Fibroblast of skin of abdomen (primary cell): ENCODE results near the gene NUP42.
A peak's percentile ranks its signal among the peaks of the same experiment; 100 is the strongest.
"Not testable (repeated sequence)": the region's sequence is repeated elsewhere in the genome, so short reads cannot be mapped to it uniquely, and the experiment has no call there.

Source experiments
- DNase-seq: peaks from one replicate; pipeline ENCODE4 v3.0.0-alpha.2; 2013

NUP42 gene

DNA sequence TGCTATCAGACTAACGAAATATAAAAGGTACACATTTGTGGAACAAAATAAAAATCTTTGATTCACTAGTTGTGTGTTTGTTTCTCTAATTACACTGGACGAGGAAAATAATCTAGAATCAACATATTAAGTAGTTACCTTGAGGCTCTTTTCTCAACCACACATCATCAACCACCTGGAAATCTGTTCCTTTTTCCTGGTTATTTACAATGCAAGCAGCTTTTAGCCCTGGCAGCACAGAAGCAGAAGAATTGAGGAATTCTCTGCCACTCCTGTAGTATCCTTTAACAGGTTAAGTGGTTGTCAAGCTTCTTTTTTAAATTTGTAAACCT is 23.7 kb downstream of the NUP42 start:
- DNase-seq = no peak

DNA sequence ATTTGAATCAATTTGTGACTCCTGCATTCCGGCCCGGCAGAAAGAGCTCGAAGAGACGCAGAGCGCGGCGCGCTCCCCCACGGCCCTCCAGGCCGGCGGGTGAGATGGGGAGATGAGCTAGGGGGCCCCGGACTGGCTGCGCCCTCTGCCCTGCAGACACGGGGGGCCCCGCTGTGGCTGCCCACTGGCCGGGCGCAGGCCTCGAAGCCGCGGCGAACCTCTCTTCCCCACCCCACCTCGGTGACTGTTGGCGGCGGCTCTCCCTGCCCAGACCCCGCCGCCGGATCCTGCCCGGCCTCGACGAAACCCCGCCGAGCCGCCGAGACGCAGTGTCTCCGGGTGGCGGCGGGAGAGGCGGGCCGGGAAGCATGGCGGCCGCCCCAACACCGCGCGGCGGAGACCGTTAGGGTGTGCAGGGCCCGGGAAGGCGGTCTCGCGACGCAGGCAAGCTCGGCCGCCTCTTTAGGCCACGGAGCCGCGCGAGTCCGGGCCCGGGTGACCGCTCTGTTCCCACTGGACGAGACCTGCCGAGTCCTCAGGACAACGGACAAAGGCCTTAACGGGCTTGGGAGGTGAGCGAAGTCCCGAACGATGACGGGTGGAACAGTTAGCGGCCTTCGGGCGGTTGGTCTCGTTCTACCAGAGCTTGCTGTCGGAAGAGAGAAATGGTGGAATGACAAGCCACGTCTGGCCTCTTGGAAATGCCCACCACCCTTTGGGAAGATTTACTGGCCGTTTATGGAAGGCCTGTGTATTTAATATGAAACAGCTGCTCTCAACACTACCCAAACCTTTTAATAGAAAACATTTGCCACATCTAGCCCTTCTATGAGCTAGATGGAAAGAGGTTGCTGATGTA is 24.3 kb downstream of the NUP42 start:
- DNase-seq = peak; percentile 25

DNA sequence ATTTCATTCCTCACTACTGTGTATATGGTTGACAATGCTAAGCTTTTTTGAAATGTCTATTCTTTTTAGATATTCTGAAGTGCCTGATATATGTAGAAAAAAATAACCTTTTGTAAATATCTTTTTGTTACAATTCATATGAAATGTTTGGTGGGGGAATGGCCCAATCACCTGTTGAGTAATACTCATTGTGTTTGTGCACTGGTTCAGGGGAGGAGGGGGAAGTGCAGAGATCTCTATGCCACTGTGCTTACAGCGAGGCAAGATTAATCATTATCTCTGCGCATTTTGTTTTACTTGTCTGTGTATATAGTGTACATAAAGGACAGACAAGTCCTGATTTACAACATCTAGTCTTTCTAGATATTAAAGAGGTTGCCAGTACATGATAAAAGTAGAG is 25.2 kb downstream of the NUP42 start:
- DNase-seq = no peak

DNA sequence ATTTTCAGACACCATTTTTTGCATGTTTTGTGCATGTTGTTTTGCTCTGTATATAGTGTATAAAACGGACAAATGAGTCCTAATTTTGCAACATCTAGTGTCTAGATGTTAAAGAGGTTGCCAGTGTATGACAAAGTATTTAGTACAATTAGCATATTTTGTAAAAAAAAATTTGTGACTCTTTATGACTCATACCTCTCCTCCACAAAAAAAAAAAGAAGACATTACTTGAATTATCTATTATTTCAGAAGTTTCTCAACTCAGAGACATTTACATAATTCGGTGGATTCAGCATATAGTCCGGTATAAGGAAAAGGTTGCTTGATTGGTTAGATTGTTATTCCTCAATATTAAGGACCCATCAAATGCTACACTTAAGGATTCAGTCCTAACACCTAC is 26.0 kb downstream of the NUP42 start:
- no peak for DNase-seq

DNA sequence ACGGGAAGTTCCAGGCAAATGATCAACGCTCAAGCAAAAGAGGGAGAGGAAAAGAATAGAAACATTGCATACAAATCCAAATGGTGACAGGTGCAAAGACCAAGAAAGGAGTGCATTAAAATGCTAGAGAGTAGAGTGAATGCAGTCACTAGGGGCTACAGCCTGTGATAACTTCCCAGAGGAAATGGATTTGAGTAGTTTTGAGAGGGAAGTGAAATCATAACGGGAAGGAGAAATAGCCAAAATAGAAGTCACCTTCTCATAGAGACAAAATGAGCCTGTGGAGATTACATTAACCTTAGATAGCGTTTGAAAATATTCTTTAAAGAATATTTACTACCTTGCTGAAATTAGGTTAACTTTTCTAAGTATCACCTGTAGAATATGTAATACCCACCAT is 26.5 kb downstream of the NUP42 start:
- DNase-seq = no peak

DNA sequence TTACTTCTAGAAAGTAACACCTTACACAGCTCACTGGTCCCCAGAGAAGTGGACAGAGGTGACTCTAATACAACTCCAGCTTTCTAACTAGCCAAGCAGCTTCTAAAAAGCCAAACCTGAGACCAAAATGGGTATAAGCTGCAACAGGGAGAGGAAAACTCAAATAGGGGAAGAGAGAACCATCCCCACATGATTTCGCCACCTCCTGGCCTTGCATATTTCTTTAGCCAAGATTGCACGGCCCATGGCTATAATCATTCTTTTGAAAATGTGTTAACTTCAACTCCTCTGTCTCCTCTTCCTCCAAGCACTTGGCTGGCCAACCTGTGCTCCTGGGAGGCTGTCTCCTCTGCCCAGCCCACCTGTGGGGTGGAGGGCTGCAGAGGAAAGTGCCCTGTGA is 28.7 kb downstream of the NUP42 start:
- no peak for DNase-seq

DNA sequence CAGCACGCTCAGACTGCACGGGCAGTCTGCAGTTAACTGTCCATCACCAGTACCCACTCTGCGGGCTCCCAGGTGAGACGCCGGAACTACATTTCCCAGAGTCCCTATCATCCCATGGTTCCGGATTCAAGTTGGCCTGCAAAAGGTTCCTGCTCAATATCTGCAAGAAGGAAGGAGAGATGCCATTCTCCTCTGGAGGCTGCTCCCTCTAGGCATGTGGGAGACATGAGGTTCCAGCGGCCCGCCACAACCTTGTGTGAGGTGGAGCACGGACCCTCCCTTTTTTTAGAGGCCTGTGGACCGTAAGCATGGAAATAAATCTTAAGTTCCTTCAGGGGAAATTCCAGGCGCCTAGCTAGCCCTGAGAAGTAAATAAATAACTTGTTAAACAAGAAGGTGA is 29.7 kb downstream of the NUP42 start:
- DNase-seq = no peak

DNA sequence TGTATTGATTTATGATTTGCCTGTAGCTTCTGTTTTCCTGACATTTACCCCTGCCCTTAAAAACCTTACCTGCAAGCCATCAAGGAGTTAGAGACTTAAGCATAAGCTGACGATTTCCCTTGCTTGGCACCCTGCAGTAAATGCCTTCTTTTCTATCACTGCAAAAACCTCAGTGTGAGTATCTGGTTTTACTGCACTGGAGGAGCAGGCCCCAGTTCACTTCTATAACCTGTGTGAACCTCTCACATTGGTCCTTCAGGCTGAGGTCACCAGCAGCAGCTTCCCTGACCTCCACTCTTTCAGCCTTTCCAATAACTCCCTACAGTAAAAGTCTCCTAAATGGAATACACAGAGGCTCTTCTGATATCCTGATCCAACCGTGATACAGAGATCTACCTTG is 30.5 kb downstream of the NUP42 start:
- DNase-seq = no peak

DNA sequence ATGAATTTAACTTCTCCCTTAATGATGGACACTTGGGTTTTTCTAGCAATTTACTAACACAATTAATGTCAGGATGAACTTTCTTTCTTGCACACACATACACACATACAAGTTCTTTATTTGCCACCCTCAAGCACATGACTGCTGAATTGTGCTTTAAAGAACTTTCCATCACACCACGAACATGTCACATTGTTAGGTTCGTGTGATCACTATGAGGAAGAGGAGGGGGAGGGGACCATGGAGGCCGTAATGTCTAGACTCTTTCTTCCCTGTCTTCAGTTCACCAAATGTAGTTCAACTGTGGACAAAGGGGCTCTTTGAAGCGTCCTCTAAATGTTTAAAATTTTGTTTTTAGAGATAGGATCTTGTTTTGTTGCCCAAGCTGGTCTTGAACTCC is 31.0 kb downstream of the NUP42 start:
- no peak for DNase-seq

DNA sequence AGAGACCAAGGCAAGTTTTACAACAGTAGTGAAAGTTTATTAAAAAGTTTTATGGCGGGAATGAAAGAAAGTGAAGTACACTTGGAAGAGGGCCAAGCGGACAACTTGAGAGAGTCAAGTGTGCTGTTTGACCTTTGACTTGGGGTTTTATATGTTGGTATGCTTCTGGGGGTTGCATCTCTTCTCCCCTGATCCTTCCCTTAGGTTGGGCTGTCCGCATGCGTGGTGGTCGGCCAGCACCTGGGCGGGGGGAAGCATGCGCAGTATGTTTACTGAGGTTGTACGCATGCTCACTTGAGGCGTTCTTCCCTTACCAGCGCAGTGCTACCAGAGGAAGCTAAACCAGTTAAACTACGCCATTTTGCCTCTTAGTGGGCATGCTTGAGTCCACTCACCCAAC is 31.9 kb downstream of the NUP42 start:
- DNase-seq = no peak

DNA sequence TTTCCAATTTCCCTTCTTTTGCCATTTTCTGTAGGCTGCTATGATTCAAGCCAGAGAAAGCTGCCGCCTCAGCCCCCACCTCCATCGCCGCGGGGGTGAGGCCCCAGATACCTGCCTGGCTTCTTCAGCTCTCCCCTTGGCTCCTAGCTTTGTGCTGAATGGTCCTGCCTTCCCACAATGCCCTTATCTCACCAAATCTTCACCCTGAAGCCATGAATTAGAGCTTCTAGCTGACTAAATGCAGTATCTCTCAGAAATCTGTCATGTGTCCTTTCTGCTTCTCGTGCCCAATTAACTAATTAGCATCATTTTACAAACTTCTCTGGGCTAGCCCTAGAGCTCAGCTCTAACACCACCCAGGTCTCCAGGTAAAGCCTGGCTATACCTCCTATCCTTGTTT is 32.6 kb downstream of the NUP42 start:
- DNase-seq = no peak

DNA sequence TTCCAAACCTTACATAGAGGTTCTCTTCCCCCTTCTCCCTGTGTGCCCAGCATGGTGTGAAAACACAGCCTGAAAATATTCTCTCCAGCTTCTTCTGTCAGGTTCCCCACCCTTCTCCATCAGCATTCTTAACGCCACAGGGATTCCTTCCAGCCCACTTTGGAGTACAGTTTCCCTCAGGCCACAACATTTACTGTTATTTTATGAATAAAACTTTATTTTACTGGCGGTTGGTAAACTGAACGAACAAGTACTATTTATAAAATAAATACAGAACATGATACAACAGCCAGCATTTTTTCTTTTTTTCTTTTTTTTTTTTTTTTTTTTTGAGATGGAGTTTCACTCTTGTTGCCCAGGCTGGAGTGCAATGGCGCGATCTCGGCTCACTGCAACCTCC is 33.1 kb downstream of the NUP42 start:
- DNase-seq = no peak

DNA sequence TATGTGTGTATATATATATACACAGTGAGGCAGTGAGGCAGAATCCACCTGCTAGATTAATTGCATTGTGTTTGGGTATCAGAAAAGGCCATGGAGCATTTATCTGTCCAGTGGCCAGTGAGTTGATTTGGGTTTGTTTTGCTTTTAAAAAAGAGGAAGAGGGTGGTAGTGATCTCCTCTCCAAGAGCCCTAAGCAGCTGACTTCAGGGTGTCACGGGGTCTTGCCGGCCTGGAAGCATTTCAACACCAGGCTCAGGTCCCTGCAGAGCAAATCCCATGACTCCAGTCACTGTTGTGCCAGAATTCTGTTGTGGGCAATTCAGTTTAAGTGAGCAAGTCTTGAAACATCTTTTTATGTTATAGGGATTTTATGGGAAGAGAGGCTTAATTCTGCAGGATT is 34.2 kb downstream of the NUP42 start:
- DNase-seq = no peak

DNA sequence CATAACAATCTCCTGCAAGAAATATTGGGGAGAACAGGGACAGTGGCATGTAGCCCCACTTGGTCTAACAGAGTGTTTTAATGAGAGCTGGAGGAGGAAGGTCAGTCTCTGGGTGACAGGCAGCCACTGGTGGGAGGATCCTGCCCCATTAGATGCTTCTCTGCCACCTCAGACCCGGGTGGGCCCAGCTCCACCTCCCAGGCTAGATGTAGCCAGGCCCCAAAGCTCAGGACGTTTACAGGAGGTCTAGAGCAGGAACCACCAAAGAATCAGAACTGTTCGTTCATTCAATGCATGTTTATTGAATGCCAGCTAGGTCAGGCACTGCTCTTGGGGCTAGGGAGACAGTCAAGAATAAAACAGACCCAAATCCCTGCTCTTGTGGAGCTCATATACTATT is 36.3 kb downstream of the NUP42 start:
- DNase-seq = no peak

DNA sequence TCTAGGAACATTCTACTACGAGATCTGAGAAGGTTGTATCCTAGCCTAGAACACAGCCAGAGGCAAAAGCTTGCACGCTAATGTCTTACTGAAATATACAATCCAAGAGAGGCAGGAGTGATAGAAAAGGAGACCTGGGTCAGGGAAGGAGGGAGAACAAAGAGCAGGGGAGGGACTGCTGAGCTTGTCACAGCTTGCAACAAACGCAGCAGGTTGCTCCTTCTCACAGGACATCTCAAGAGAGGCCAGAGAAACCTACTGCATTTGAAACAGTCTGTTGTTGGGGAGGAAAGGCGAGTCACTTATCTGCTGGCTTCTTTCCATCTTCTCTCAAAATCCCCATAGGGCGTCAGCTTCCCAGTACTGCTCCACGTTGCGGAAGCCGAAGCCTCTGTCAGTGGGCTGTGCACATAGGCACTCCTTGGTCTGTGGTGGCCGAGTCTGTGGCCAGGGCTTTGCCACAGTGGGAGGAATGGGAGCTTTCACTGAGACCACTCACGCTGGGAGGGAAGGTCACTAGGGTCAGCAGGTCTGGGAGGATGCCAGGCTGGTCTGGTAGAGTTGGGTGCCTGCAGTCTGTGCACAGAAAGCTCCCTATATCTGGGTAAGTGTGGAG is 39.0 kb downstream of the NUP42 start:
- DNase-seq = no peak

DNA sequence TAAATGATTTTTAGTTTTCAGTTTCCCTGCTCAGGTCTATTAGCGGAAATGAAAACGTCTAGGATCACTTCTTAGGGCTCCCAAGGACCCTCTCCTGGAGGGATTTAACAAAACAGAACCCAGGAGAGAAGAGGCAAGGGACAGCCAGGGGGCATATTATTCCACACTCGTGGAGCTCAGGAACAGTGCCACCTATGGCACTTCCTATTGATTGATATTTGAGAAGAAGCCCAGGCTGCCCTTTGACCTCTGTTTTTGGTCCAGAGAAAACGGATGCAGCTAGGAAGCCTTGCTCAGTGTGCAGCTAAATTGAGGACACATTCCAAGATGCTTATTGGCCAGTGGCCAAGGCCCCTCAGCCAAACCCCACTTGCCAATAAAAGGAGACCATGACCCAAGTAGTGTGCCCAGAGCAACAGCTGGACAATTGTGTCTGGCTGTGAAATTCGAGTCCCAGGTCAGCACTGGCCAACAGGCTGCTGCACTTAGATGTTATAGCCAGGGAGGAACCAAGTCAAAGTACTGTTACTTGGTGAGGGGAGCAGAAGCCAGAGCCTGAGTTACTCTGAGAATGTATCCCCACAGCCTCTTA is 40.7 kb downstream of the NUP42 start:
- no peak for DNase-seq

DNA sequence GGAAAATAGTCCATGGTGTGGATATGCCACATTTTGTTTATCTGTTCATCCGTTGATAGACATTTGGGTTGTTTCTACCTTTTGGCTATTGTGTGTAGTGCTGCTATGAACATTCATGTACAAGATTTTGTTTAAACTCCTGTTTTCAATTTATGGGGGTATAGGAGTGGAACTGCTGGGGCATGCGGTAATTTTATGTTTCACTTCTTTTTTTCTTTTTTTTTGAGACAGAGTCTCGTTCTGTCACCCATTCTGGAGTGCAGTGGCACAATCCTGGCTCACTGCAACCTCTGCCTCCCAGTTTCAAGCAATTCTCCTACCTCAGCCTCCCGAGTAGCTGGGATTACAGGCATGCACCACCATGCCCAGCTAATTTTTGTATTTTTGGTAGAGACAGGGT is 42.5 kb downstream of the NUP42 start:
- DNase-seq = not testable (repeated sequence)

DNA sequence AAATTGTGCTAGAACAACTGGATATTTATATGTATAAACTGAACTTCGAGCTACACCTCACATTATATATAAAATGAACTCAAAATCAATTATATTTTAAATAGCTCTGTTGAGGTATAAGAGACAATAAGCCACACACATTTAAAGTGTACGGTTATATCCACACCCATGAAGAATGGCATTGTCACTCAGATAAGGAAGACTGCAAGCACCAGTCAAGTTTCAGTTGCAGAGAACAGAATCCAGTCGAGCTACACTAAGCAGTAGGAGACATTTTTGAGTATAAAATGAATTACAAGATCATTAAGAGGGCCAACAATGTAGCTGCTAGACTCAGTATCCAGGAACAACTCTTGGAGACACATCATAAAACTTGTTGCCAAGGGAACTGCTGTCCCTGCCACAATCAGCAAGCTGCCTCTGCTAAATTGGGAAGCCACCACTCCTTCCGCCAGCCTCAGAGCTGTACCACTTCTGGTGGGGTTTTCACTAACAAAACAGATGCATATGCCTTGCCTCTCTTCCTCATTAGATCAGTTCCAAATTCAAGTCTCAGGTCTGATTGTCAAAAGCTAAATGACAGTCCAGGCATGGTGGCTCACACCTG is 45.1 kb downstream of the NUP42 start:
- DNase-seq = no peak

DNA sequence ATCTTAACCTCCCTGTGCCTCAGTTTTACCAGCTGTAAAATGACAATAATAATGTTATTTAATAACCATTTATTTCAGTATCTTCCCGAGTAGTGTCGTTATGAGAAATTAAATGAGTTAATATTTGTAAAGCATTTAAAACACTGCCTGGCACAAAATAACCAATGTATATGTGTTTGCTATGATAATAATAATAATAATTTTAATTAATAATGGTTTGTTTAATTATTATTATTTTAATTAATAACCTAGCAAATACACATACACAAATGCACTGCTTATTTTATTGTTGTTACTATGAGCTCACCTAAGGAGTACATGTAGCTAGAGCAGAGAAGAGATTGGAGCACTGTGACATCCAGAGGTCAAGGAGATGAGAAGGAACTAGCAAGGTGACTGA is 46.6 kb downstream of the NUP42 start:
- DNase-seq = no peak

DNA sequence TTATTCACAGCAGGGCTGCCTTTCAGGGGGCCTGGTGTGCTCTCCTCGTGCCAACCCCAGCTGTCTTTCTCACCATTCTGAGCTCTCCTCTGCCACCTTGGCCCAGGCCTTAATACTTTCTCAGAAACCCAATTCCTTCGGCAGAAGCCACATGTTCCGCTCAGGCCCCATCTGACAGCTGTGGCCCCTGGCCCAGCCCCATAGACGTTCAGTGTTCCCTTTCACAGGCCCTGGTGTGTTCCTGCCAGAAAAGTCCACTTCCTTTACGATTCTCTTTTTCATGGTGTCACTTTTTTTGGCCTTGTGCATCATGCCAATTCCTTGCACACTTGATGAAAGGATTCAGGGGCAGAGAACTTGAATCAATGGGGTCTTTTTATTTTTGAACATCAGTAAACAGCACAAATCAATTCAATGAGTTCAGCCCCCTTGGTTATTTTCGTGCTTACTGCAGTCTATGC is 48.8 kb downstream of the NUP42 start:
- DNase-seq = no peak

DNA sequence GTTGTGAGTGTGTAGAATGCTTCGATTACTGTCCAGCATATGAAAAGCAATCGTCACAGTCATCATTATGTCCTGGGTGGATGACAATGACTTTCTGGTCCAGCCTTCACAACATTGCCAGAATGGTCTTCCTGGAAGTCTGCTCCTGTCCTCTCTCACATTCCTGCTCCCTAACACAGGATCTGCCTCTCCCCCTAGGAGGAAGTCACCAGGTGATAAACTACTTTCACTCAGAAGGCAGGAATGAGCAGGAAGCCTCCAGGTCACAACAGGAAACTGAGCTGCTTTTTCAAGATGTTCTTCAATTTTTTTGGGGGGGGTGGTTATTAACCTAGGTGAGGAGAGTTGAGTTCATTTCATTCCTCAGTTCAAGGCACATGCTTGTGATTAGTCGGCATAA is 51.1 kb downstream of the NUP42 start:
- DNase-seq = no peak

DNA sequence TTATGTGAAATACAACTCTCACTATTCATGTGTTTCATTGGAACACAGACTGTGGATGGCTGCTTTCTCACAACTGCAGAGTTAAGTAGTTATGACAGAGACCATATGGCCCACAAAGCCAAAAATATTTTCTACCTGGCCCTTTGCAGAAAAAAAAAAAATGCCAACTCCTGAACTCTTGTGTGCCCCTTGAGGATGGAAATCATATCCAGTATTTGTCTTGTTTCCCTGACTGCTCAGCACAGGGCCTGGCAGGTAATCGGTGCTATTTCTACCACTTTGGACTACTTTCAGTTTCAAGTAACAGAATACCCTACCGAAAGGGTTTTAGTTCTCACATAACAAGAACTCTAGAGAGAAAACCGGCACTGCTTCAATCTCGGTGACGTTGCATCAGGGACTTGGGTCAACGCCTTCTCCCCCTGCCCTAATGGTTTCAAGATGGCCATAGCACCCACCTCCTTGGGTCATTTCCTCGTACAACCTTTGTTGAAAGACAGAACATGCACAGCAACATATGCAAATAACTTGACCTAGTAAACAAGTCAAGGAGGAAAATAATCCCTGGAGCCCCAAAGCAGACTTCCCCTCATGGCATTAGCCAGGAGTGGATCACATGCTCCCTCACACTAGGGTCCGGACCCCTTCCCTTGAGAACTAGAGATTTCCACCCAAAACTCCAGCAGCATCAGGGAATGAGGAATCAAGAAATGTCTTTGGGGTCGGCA is 52.9 kb downstream of the NUP42 start:
- DNase-seq = no peak

DNA sequence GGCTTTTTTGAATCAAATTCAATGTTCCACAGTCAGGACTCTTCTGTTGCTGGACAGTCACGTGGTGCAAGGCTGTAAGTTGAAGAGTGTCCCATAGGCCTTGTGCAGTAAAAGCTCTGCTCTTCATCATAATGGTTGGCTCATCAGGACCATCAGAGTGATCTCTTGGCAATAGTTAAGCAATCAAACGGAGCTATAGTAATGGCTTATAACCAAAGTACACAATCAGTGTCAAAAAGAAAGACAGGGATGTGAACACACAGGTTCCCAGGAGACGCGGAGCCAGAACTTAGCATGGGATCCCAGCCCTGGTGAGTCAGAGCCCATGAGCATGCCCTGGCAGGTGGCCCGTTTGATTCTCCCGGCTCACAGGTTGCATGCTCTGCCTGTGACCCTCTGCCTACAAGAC is 54.0 kb downstream of the NUP42 start:
- DNase-seq = no peak
